Liver (tissue), 3 donors: ENCODE results near the gene OR6K3.

Source experiments
- CTCF ChIP-seq: fragments of 150-350 bp; IDR thresholded peaks from 2 replicates; pipeline ENCODE4 v1.5.1; 2017; ENCODE audit warnings: improper control_type of control experiment, low read depth, low read length; ENCODE audit not compliant: missing input control
- MAX ChIP-seq: IDR thresholded peaks from 2 replicates; pipeline ENCODE4 v1.6.1; 2016; ENCODE audit warnings: antibody characterized with exemption
- RXRA ChIP-seq, 2 donors: IDR thresholded peaks; 2 replicates each; pipeline ENCODE4 v1.6.1; 2017 to 2018; ENCODE audit warnings: antibody characterized with exemption in 2 of 2, mild to moderate bottlenecking in 1 of 2
- SP1 ChIP-seq: IDR thresholded peaks from 2 replicates; pipeline ENCODE4 v1.6.1; 2018; ENCODE audit warnings: antibody characterized with exemption, mild to moderate bottlenecking
- donor health status: healthy.
- donor health status: healthy.

GRCh38 chr1:158716335-158716734, 4.2 kb downstream of the OR6K3 start:
- TF ChIP-seq MAX (no peak), CTCF (no peak), RXRA (IDR thresholded peaks at IDR 0.05) (no peak), SP1 (no peak)
